Measurements from ENCODE around the gene DIPK1A.

Gene DIPK1A

GRCh38 chr1:92995441-92996430 lies 34.5 kb upstream of the DIPK1A start:
- no peak overlapping the region for H3K27ac ChIP-seq (ENCODE audit: low read length)
- H3K36me3 ChIP-seq (ENCODE audit: control insufficient read depth, insufficient read depth, low read length) = no peaks in the 10 kb centered on the region
- no peak for DNase-seq (ENCODE audit: low read depth, low spot score)
- no peaks in the 10 kb centered on the region for H3K9me3 ChIP-seq (ENCODE audit: control insufficient read depth, insufficient read depth, low read length)
- no peaks in the 10 kb centered on the region for H3K4me1 ChIP-seq (ENCODE audit: control insufficient read depth, insufficient read depth, low read length)
- no peaks in the 10 kb centered on the region for H3K27me3 ChIP-seq (ENCODE audit: control insufficient read depth, insufficient read depth, low read length)
- H3K4me3 ChIP-seq (ENCODE audit: low read length) = no peak overlapping the region
- no CpG with 5 or more reads among the region's 8 CpGs for WGBS (ENCODE audit: insufficient coverage, insufficient read length)

GRCh38 chr1:92994105-92994712 lies 32.9 kb upstream of the DIPK1A start:
- H3K4me1 ChIP-seq (ENCODE audit: control insufficient read depth, insufficient read depth, low read length) = no peaks in the 10 kb centered on the region

DNA sequence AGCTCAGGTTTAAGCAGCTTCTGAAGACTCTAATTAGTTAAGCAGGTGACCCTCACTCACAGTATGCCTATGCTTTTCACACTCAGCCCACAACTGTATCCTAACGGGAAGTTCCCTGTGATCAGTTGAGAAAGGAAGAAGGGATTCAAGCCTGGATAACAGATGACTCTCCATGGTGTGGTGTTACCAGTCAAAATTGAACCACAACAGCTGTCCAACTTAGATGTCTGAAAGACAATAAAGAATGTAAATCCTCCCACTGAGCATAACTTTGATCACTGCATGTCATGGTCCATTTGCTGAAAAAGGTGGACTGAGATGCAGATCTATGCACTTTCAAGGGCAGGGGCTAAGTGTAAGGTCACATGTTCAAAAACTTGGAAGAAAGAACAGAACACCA lies 32.3 kb upstream of the DIPK1A start:
- H3K4me3 ChIP-seq (ENCODE audit: low read length) = no peak overlapping the region
- no peaks in the 10 kb centered on the region for H3K4me1 ChIP-seq (ENCODE audit: control insufficient read depth, insufficient read depth, low read length)
- H3K27me3 ChIP-seq (ENCODE audit: control insufficient read depth, insufficient read depth, low read length) = no peaks in the 10 kb centered on the region
- no peaks in the 10 kb centered on the region for H3K9me3 ChIP-seq (ENCODE audit: control insufficient read depth, insufficient read depth, low read length)
- DNase-seq (ENCODE audit: low read depth, low spot score) = no peak
- H3K36me3 ChIP-seq (ENCODE audit: control insufficient read depth, insufficient read depth, low read length) = no peaks in the 10 kb centered on the region
- no CpG with 5 or more reads among the region's 1 CpG for WGBS (ENCODE audit: insufficient coverage, insufficient read length)
- no peak overlapping the region for H3K27ac ChIP-seq (ENCODE audit: low read length)

More at GRCh38 chr1:92994105-92994712, 32.9 kb upstream of the DIPK1A start:
- Histone ChIP-seq H3K36me3 (ENCODE audit: control insufficient read depth, insufficient read depth, low read length) (no peaks in the 10 kb centered on the region), H3K27ac (ENCODE audit: low read length) (no peak overlapping the region), H3K27me3 (ENCODE audit: control insufficient read depth, insufficient read depth, low read length) (no peaks in the 10 kb centered on the region), H3K4me3 (ENCODE audit: low read length) (no peak overlapping the region), H3K9me3 (ENCODE audit: control insufficient read depth, insufficient read depth, low read length) (no peaks in the 10 kb centered on the region)
- peak; percentile 31 for DNase-seq (ENCODE audit: low read depth, low spot score)
- WGBS (ENCODE audit: insufficient coverage, insufficient read length) = no CpG with 5 or more reads among the region's 5 CpGs

- Histone ChIP-seq H3K27me3 (ENCODE audit: control insufficient read depth, insufficient read depth, low read length) (no peaks in the 10 kb centered on the region), H3K4me1 (ENCODE audit: control insufficient read depth, insufficient read depth, low read length) (no peaks in the 10 kb centered on the region), H3K36me3 (ENCODE audit: control insufficient read depth, insufficient read depth, low read length) (no peaks in the 10 kb centered on the region), H3K27ac (ENCODE audit: low read length) (no peak overlapping the region), H3K9me3 (ENCODE audit: control insufficient read depth, insufficient read depth, low read length) (no peaks in the 10 kb centered on the region), H3K4me3 (ENCODE audit: low read length) (no peak overlapping the region)
- no peak for DNase-seq (ENCODE audit: low read depth, low spot score)
- WGBS (ENCODE audit: insufficient coverage, insufficient read length) = no CpG with 5 or more reads among the region's 1 CpG
Measured at GRCh38 chr1:92992877-92993276, 31.6 kb upstream of the DIPK1A start.

DNA sequence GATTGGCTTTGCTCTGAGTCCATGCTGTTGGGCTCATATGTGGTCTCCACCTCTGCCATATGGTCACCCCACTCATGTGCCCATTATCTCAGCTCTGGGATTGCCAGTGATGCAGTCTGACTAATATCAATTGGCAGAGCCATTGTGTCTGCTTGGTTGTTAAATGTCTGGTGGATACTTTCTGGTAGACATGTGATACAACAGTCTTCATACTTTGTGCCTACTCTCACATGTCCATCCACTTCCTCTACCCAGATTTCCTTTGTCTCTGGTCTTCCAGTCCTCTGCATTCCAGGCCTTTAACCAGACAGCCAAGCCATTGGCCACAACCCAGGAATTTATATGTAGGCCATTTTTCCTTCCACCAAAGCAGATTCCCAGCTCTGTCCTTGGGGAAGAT lies 30.8 kb upstream of the DIPK1A start:
- Histone ChIP-seq H3K27ac (ENCODE audit: low read length) (no peak overlapping the region), H3K4me1 (ENCODE audit: control insufficient read depth, insufficient read depth, low read length) (no peaks in the 10 kb centered on the region)
- no peak for DNase-seq (ENCODE audit: low read depth, low spot score)

GRCh38 chr1:92990828-92991227 lies 29.6 kb upstream of the DIPK1A start:
- Histone ChIP-seq H3K36me3 (ENCODE audit: control insufficient read depth, insufficient read depth, low read length) (no peaks in the 10 kb centered on the region), H3K4me3 (ENCODE audit: low read length) (no peak overlapping the region), H3K27me3 (ENCODE audit: control insufficient read depth, insufficient read depth, low read length) (no peaks in the 10 kb centered on the region), H3K4me1 (ENCODE audit: control insufficient read depth, insufficient read depth, low read length) (no peaks in the 10 kb centered on the region), H3K9me3 (ENCODE audit: control insufficient read depth, insufficient read depth, low read length) (no peaks in the 10 kb centered on the region), H3K27ac (ENCODE audit: low read length) (no peak overlapping the region)
- DNase-seq (ENCODE audit: low read depth, low spot score) = no peak
- WGBS (ENCODE audit: insufficient coverage, insufficient read length) = no CpG with 5 or more reads among the region's 1 CpG

More for the DNA sequence above, 30.8 kb upstream of the DIPK1A start:
- Histone ChIP-seq H3K27me3 (ENCODE audit: control insufficient read depth, insufficient read depth, low read length) (no peaks in the 10 kb centered on the region), H3K9me3 (ENCODE audit: control insufficient read depth, insufficient read depth, low read length) (no peaks in the 10 kb centered on the region), H3K4me3 (ENCODE audit: low read length) (no peak overlapping the region), H3K36me3 (ENCODE audit: control insufficient read depth, insufficient read depth, low read length) (no peaks in the 10 kb centered on the region)

GRCh38 chr1:92989936-92990583 lies 28.8 kb upstream of the DIPK1A start:
- DNase-seq (ENCODE audit: low read depth, low spot score) = no peak
- no peaks in the 10 kb centered on the region for H3K4me1 ChIP-seq (ENCODE audit: control insufficient read depth, insufficient read depth, low read length)
- WGBS (ENCODE audit: insufficient coverage, insufficient read length) = no CpG with 5 or more reads among the region's 6 CpGs
- H3K27me3 ChIP-seq (ENCODE audit: control insufficient read depth, insufficient read depth, low read length) = no peaks in the 10 kb centered on the region
- H3K36me3 ChIP-seq (ENCODE audit: control insufficient read depth, insufficient read depth, low read length) = no peaks in the 10 kb centered on the region
- no peaks in the 10 kb centered on the region for H3K9me3 ChIP-seq (ENCODE audit: control insufficient read depth, insufficient read depth, low read length)
- no peak overlapping the region for H3K4me3 ChIP-seq (ENCODE audit: low read length)
- H3K27ac ChIP-seq (ENCODE audit: low read length) = no peak overlapping the region

- no peak overlapping the region for H3K4me3 ChIP-seq (ENCODE audit: low read length)
- no peaks in the 10 kb centered on the region for H3K36me3 ChIP-seq (ENCODE audit: control insufficient read depth, insufficient read depth, low read length)
- H3K27ac ChIP-seq (ENCODE audit: low read length) = no peak overlapping the region
- H3K4me1 ChIP-seq (ENCODE audit: control insufficient read depth, insufficient read depth, low read length) = no peaks in the 10 kb centered on the region
- DNase-seq (ENCODE audit: low read depth, low spot score) = no peak
- H3K9me3 ChIP-seq (ENCODE audit: control insufficient read depth, insufficient read depth, low read length) = no peaks in the 10 kb centered on the region
- WGBS (ENCODE audit: insufficient coverage, insufficient read length) = no CpG with 5 or more reads among the region's 2 CpGs
- no peaks in the 10 kb centered on the region for H3K27me3 ChIP-seq (ENCODE audit: control insufficient read depth, insufficient read depth, low read length)
Measured at GRCh38 chr1:92989253-92989652, 28.0 kb upstream of the DIPK1A start.

DNA sequence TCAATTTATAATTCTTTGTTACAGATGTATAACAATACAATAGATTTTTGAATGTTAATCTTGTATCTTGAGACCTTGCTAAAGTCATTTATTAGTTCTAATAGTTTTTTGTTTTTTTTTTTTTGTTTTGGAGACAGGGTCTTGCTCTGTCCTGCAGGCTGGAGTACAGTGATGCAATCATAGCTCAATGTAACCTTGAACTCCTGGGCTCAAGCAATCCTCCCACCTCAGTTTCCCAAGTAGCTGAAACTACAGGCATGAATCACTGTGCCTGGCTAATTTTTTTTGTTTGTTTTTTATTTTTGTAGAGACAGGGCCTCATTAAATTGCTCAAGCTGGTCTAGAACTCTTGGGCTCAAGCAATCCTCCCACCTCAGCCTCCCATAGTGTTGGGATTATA lies 26.2 kb upstream of the DIPK1A start:
- H3K4me3 ChIP-seq (ENCODE audit: low read length) = no peak overlapping the region
- H3K4me1 ChIP-seq (ENCODE audit: control insufficient read depth, insufficient read depth, low read length) = no peaks in the 10 kb centered on the region
- H3K27me3 ChIP-seq (ENCODE audit: control insufficient read depth, insufficient read depth, low read length) = no peaks in the 10 kb centered on the region
- no peaks in the 10 kb centered on the region for H3K36me3 ChIP-seq (ENCODE audit: control insufficient read depth, insufficient read depth, low read length)
- no peaks in the 10 kb centered on the region for H3K9me3 ChIP-seq (ENCODE audit: control insufficient read depth, insufficient read depth, low read length)
- DNase-seq (ENCODE audit: low read depth, low spot score) = no peak
- no peak overlapping the region for H3K27ac ChIP-seq (ENCODE audit: low read length)

DNA sequence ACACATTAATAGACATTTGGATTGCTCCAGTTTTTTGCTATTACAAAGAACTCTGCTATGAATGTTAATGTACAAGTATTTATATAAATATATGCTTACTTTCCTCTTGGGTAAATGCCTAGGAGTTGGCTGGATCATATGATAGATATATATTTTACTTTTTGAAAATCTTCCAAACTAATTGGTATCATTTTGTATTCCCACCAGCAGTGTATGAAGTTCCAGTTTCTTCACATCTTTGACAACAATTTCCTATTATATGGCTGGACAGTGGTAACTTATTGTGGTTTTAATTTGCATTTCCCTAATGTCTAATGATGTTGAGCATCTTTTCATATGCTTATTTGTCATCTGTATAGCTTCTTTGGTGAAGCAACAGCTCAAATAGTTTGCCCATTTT lies 23.8 kb upstream of the DIPK1A start:
- no peaks in the 10 kb centered on the region for H3K27me3 ChIP-seq (ENCODE audit: control insufficient read depth, insufficient read depth, low read length)
- DNase-seq (ENCODE audit: low read depth, low spot score) = no peak
- no peaks in the 10 kb centered on the region for H3K36me3 ChIP-seq (ENCODE audit: control insufficient read depth, insufficient read depth, low read length)
- H3K27ac ChIP-seq (ENCODE audit: low read length) = no peak overlapping the region
- H3K9me3 ChIP-seq (ENCODE audit: control insufficient read depth, insufficient read depth, low read length) = no peaks in the 10 kb centered on the region
- H3K4me1 ChIP-seq (ENCODE audit: control insufficient read depth, insufficient read depth, low read length) = no peaks in the 10 kb centered on the region
- H3K4me3 ChIP-seq (ENCODE audit: low read length) = no peak overlapping the region

All from iPS DF 6.9 (cell line).